H1 (cell line): ENCODE data around the gene AGPAT2.

Experiments
- CBX8 ChIP-seq: fragments of 300-800, 300-1000 bp; sonication (generic); IDR thresholded peaks from 2 replicates; pipeline ENCODE4 v1.7.1; 2016; ENCODE audit warnings: low read depth, low read length, borderline replicate concordance
- CEBPB ChIP-seq: IDR thresholded peaks from 2 replicates; pipeline ENCODE4 v1.6.1; 2012; ENCODE audit warnings: low read depth, low read length
- KDM1A ChIP-seq: fragments of 200-600, 300-600 bp; sonication (generic); IDR thresholded peaks from 2 replicates; pipeline ENCODE4 v1.7.1; 2016; ENCODE audit warnings: mild to moderate bottlenecking, low read length, borderline replicate concordance
- KDM5A ChIP-seq: fragments of 200-600 bp; IDR thresholded peaks from 2 replicates; pipeline ENCODE4 v1.7.1; 2012; ENCODE audit warnings: mild to moderate bottlenecking, low read length, inconsistent platforms, mixed read lengths
- PHF8 ChIP-seq: fragments of 200-600 bp; sonication (generic); conservative IDR thresholded peaks from 2 replicates; pipeline ENCODE4 v1.7.1; 2012; ENCODE audit warnings: low read depth, mild to moderate bottlenecking, inconsistent platforms, low read length, moderate library complexity
- POU5F1 ChIP-seq: IDR thresholded peaks from 2 replicates; pipeline ENCODE4 v1.6.1; 2011; ENCODE audit warnings: low read depth, mild to moderate bottlenecking, low read length, moderate library complexity
- RBBP5 ChIP-seq: IDR thresholded peaks from 2 replicates; pipeline ENCODE4 v1.7.1; 2012; ENCODE audit warnings: low read depth, mild to moderate bottlenecking, inconsistent platforms, low read length, moderate library complexity, borderline replicate concordance
- SIN3A ChIP-seq, 2 experiments: IDR thresholded peaks in 1 of 2; conservative IDR thresholded peaks in 1 of 2; 2 replicates each; pipeline ENCODE4 v1.6.1; 2011 to 2012; ENCODE audit warnings: low read length in 2 of 2, improper control_type of control experiment in 1 of 2, low read depth in 1 of 2, mild to moderate bottlenecking in 1 of 2
- TAF1 ChIP-seq: IDR thresholded peaks from 2 replicates; pipeline ENCODE4 v1.6.1; 2011; ENCODE audit warnings: mild to moderate bottlenecking, low read depth, low read length
- YY1 ChIP-seq: IDR thresholded peaks from 2 replicates; pipeline ENCODE4 v1.6.1; 2011; ENCODE audit warnings: low read depth, mild to moderate bottlenecking, low read length
- ZNF274 ChIP-seq: IDR thresholded peaks from 2 replicates; pipeline ENCODE4 v1.7.0; 2012; ENCODE audit warnings: low read length, borderline replicate concordance; ENCODE audit errors: extremely low read depth
- TF ChIP-seq, protein P1 (sequence below), 3 experiments: IDR thresholded peaks; 1 replicate in 2 of 3; 2 replicates in 1 of 3; pipeline versions ENCODE4 v1.5.1 to v1.6.1; 2011; ENCODE audit warnings: low read length in 3 of 3, mild to moderate bottlenecking in 3 of 3, inconsistent platforms in 2 of 3, low read depth in 1 of 3, moderate library complexity in 1 of 3; ENCODE audit not compliant: insufficient read depth in 1 of 3; ENCODE audit errors: control extremely low read depth in 1 of 3
- TF ChIP-seq, protein P2 (sequence below): IDR thresholded peaks from 2 replicates; pipeline ENCODE4 v1.6.1; 2011; ENCODE audit warnings: low read length, improper control_type of control experiment

DNA sequence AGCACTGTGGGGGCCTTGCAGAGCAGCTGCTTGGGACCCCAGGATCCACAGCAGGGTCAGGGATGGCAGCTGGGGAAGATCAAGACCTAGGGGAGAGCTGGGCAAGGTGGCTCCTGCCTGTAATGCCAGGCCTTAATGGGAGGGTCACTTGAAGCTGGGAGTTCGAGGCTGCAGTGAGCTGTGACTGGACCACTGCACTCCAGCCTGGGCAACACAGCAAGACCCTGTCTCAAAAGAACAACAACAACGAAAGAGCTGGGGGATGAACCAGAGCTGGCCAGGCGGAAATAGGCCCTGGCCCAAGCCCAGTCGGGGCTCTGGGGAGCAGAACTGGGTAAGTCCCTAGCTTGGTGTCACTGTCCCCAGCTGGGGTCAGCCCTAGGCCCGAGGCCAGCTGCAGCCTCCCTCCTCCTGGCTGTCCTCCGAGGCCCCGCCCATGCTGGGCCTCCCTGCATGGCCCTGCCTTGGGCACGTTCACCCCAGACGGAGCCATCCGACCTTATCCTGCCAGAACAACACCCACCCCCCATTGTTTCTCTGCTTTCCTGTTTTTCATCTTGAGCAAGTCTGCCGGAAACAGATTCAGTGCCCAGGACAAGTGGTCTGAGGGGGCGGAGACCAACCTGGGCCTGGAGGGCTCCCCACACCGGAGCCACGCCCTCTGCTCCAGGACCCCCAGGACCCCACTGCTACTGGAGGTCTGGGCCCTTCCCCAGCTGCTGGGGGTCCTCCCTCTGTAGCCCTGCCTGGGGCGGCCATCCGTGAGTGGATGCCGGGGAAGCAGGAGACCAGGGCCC lies 27.0 kb upstream of the AGPAT2 start:
- no peak for TF ChIP-seq CEBPB
- TF ChIP-seq, protein P1, sequence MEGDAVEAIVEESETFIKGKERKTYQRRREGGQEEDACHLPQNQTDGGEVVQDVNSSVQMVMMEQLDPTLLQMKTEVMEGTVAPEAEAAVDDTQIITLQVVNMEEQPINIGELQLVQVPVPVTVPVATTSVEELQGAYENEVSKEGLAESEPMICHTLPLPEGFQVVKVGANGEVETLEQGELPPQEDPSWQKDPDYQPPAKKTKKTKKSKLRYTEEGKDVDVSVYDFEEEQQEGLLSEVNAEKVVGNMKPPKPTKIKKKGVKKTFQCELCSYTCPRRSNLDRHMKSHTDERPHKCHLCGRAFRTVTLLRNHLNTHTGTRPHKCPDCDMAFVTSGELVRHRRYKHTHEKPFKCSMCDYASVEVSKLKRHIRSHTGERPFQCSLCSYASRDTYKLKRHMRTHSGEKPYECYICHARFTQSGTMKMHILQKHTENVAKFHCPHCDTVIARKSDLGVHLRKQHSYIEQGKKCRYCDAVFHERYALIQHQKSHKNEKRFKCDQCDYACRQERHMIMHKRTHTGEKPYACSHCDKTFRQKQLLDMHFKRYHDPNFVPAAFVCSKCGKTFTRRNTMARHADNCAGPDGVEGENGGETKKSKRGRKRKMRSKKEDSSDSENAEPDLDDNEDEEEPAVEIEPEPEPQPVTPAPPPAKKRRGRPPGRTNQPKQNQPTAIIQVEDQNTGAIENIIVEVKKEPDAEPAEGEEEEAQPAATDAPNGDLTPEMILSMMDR (IDR thresholded peaks at IDR 0.05; ENCODE audit: control extremely low read depth in 1 of 3, insufficient read depth in 1 of 3, low read depth in 1 of 3, low read length in 3 of 3) = no peak
- no peak for TF ChIP-seq RBBP5
- no peak for TF ChIP-seq SIN3A (conservative IDR thresholded peaks at IDR 0.05 in 1 of 2, IDR thresholded peaks at IDR 0.05 in 1 of 2; ENCODE audit: low read depth in 1 of 2, low read length in 2 of 2)
- no peak for TF ChIP-seq TAF1
- TF ChIP-seq KDM1A = no peak
- TF ChIP-seq PHF8 = no peak
- TF ChIP-seq CBX8 = no peak
- TF ChIP-seq, protein P2, sequence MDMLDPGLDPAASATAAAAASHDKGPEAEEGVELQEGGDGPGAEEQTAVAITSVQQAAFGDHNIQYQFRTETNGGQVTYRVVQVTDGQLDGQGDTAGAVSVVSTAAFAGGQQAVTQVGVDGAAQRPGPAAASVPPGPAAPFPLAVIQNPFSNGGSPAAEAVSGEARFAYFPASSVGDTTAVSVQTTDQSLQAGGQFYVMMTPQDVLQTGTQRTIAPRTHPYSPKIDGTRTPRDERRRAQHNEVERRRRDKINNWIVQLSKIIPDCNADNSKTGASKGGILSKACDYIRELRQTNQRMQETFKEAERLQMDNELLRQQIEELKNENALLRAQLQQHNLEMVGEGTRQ = no peak
- no peak for TF ChIP-seq YY1
- no peak for TF ChIP-seq POU5F1
- TF ChIP-seq KDM5A = no peak
- TF ChIP-seq ZNF274 = no peak
